HepG2 (cell line): Measurements from ENCODE around the gene LYZL1. TPM values are rescaled to one million over a fixed set of nuclear protein-coding genes. Genes with fewer than 3 reads are reported as not detected.

Source experiments
- ATAC-seq: fragments of 200-7000 bp; cut with Tn5 transposase; 3 replicates; pipeline ENCODE4 v1.9.1; 2020; ENCODE audit warnings: mild to moderate bottlenecking, moderate library complexity
- BruUV-seq: library from RNA; stranded (reverse); fragments of 400-500 nt; replicated peaks from 2 replicates; lab custom pipeline; 2021; lab: Mats Ljungman, UMichigan
- CTCF ChIA-PET: fragments of 300-600 bp; formaldehyde crosslinking; extraction: SDS; loops from one replicate; lab custom pipeline; 2021; ENCODE audit warnings: low total read pairs, inconsistent platforms, low intra/inter-chr PET ratio; lab: Yijun Ruan, JAX
- POLR2A ChIA-PET: fragments of 350-600 bp; sonication (Branson Sonifier 250); formaldehyde crosslinking; loops from one replicate; lab custom pipeline; 2020; ENCODE audit warnings: antibody characterized with exemption, inconsistent platforms; lab: Yijun Ruan, JAX
- DNase-seq: peaks from one replicate; pipeline ENCODE4 v3.0.0-alpha.2; 2015; ENCODE audit warnings: low spot score
- FAIRE-seq: peaks from 3 replicates; lab custom pipeline; 2011; peaks lifted over from hg19 to GRCh38; lab: Jason Lieb, UNC
- H2AFZ ChIP-seq: one replicate; pipeline ENCODE4 v1.6.1; 2011; ENCODE audit warnings: low read length, inconsistent platforms
- H3K27ac ChIP-seq: fragments of 300-600 bp; 3 replicates; pipeline ENCODE4 v1.8.0; 2011; ENCODE audit warnings: mixed run types, mild to moderate bottlenecking, mixed read lengths, low read length, inconsistent platforms; ENCODE audit not compliant: insufficient read depth; ENCODE audit errors: extremely low read length
- H3K27me3 ChIP-seq, 2 experiments: fragments of 200-600 bp in 1 of 2; 2 replicates in 1 of 2; 3 replicates in 1 of 2; pipeline versions ENCODE4 v1.6.0 to v1.8.0; 2011; ENCODE audit warnings: low read length in 2 of 2, mild to moderate bottlenecking in 2 of 2, moderate library complexity in 2 of 2, inconsistent platforms in 1 of 2; ENCODE audit not compliant: insufficient read depth in 2 of 2, control insufficient read depth in 1 of 2
- H3K36me3 ChIP-seq, 2 experiments: fragments of 200-600 bp in 1 of 2; replicated peaks in 1 of 2; 2 replicates in 1 of 2; 3 replicates in 1 of 2; pipeline versions ENCODE4 v1.5.1 to v1.8.0; 2011; ENCODE audit warnings: low read length in 2 of 2, inconsistent platforms in 1 of 2; ENCODE audit not compliant: insufficient read depth in 2 of 2, control insufficient read depth in 1 of 2
- H3K4me1 ChIP-seq: 2 replicates; pipeline ENCODE4 v1.5.1; 2012; ENCODE audit warnings: low read length, inconsistent platforms; ENCODE audit not compliant: insufficient read depth
- H3K4me2 ChIP-seq: 2 replicates; pipeline ENCODE4 v1.6.0; 2011; ENCODE audit warnings: low read depth, low read length, inconsistent platforms
- H3K4me3 ChIP-seq, 3 experiments: fragments of 200-600 bp in 1 of 3; sonication (generic), shearing (Covaris generic) in 1 of 3; replicated peaks in 1 of 3; 2 replicates each; pipeline ENCODE4 v1.5.1; 2011 to 2016; ENCODE audit warnings: low read length in 3 of 3, inconsistent platforms in 2 of 3, low read depth in 2 of 3, mild to moderate bottlenecking in 2 of 3, control low read depth in 1 of 3, mixed read lengths in 1 of 3; ENCODE audit not compliant: insufficient read depth in 1 of 3
- H3K79me2 ChIP-seq: one replicate; pipeline ENCODE4 v1.6.1; 2011; ENCODE audit warnings: low read length, inconsistent platforms; ENCODE audit not compliant: insufficient read depth
- H3K9ac ChIP-seq: 2 replicates; pipeline ENCODE4 v1.6.0; 2011; ENCODE audit warnings: mild to moderate bottlenecking, low read depth, low read length, inconsistent platforms; ENCODE audit not compliant: insufficient read depth
- H3K9me3 ChIP-seq: 2 replicates; pipeline ENCODE4 v1.5.1; 2012; ENCODE audit warnings: mild to moderate bottlenecking, low read length
- H4K20me1 ChIP-seq: 2 replicates; pipeline ENCODE4 v1.6.0; 2011; ENCODE audit warnings: inconsistent platforms, mild to moderate bottlenecking, low read length, moderate library complexity; ENCODE audit not compliant: insufficient read depth
- GATAD1 ChIP-seq: IDR thresholded peaks from 2 replicates; pipeline ENCODE4 v1.6.1; 2016; ENCODE audit warnings: missing genetic modification reagents, missing compliant biosample characterization
- GTF3A ChIP-seq: sonication (generic); formaldehyde crosslinking; conservative IDR thresholded peaks from 2 replicates; pipeline ENCODE4 v1.4.0; 2020; ENCODE audit warnings: mild to moderate bottlenecking, missing genetic modification reagents
- MTA1 ChIP-seq: sonication (generic); formaldehyde crosslinking; IDR thresholded peaks from 2 replicates; pipeline ENCODE4 v1.4.0; 2020; ENCODE audit warnings: missing genetic modification reagents, mild to moderate bottlenecking, borderline replicate concordance
- ZNF296 ChIP-seq: sonication (generic); formaldehyde crosslinking; conservative IDR thresholded peaks from 2 replicates; pipeline ENCODE4 v1.5.0; 2020; ENCODE audit warnings: mild to moderate bottlenecking, missing genetic modification reagents
- ZNF34 ChIP-seq: sonication (generic); formaldehyde crosslinking; IDR thresholded peaks from 2 replicates; pipeline ENCODE4 v1.4.0; 2020; ENCODE audit warnings: mild to moderate bottlenecking, missing genetic modification reagents, borderline replicate concordance
- ZNF672 ChIP-seq: sonication (generic); formaldehyde crosslinking; IDR thresholded peaks from 2 replicates; pipeline ENCODE4 v1.8.1; 2022; ENCODE audit warnings: missing genetic modification reagents
- ZNF720 ChIP-seq: sonication (generic); formaldehyde crosslinking; IDR thresholded peaks from 2 replicates; pipeline ENCODE4 v1.4.0; 2020; ENCODE audit warnings: missing genetic modification reagents
- WGBS: methylation state at CpG from one replicate; pipeline ENCODE4 v1.1.6; 2017; ENCODE audit warnings: low lambda C conversion rate; 5-methylcytosine and 5-hydroxymethylcytosine counted together
- in situ Hi-C: cut with HindIII; loops from 2 replicates; pipeline ENCODE4 v1.10.0; 2017; ENCODE audit warnings: low pct_unique_long_range_greater_than_20kb; ENCODE audit not compliant: extremely low pct_ligation_motif_present
- intact Hi-C: fragments of 100-400 bp; cut with micrococcal nuclease; formaldehyde crosslinking; loops from one replicate; pipeline ENCODE4 v1.10.0; 2022; ENCODE audit not compliant: unreplicated experiment
- polyA plus RNA-seq, 8 experiments: library from polyadenylated mRNA; depleted of rRNA in 3 of 8; stranded (reverse) in 7 of 8; unstranded in 1 of 8; fragments of >200 nt; fragmentation: Illumina TruSeq in 4 of 8; extraction: Trizol in 4 of 8; gene quantifications; 2 replicates each; pipeline versions ENCODE4 v1.2.1 to v1.2.3, GENCODE V29; 2011 to 2016; ENCODE audit warnings: low read depth in 4 of 8, missing spikeins in 1 of 8, mixed read lengths in 1 of 8; ENCODE audit not compliant: insufficient read depth in 1 of 8
- total RNA-seq, 5 experiments: library from RNA; depleted of rRNA; stranded (reverse); fragments of >200 nt; fragmentation: Illumina TruSeq; extraction: Trizol; gene quantifications; 2 replicates each; pipeline ENCODE4 v1.2.3, GENCODE V29; 2016; ENCODE audit warnings: low read depth in 1 of 5
- TF ChIP-seq, protein P1 (sequence below), 2 experiments: sonication (generic) in 1 of 2; formaldehyde crosslinking in 1 of 2; IDR thresholded peaks; 2 replicates each; pipeline versions ENCODE4 v1.6.1 to v1.9.0; 2014 to 2022; ENCODE audit warnings: antibody characterized with exemption in 1 of 2, borderline replicate concordance in 1 of 2, inconsistent platforms in 1 of 2, low read depth in 1 of 2, missing genetic modification reagents in 1 of 2
- TF ChIP-seq, protein P2 (sequence below): IDR thresholded peaks from 2 replicates; pipeline ENCODE4 v1.6.1; 2016; ENCODE audit warnings: missing compliant biosample characterization, missing genetic modification reagents, borderline replicate concordance
- TF ChIP-seq, protein P3 (sequence below): sonication (generic); formaldehyde crosslinking; conservative IDR thresholded peaks from 2 replicates; pipeline ENCODE4 v1.4.0; 2020; ENCODE audit warnings: mild to moderate bottlenecking, missing genetic modification reagents, moderate library complexity
- TF ChIP-seq, protein P4 (sequence below): sonication (generic); formaldehyde crosslinking; IDR thresholded peaks from 2 replicates; pipeline ENCODE4 v1.8.1; 2023; ENCODE audit warnings: missing genetic modification reagents, inconsistent platforms, borderline replicate concordance

The LYZL1 gene
- total and polyA plus RNA-seq, 2 of the 13 experiments (the other 11 are each of a cell fraction or from before 2014, with no cell fraction given), result not detected

DNA sequence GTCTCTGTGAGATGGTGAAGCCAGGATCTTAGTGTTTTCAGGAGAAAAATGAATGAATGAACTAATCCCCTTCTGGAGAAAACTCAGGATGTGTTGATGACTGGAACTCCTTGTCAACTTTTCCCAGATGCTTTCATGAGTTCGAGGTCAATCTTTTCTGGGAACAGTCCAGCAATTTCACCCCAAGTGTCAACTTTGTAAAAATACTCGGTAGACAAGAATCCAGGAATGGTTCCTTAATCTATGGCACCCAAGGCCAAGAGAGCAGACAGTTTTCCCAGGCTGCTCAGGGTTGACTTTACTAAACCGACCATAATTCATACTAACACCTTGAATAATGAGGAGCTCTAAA is 31.1 kb upstream of the LYZL1 start (continued):
- TF ChIP-seq, protein P1, sequence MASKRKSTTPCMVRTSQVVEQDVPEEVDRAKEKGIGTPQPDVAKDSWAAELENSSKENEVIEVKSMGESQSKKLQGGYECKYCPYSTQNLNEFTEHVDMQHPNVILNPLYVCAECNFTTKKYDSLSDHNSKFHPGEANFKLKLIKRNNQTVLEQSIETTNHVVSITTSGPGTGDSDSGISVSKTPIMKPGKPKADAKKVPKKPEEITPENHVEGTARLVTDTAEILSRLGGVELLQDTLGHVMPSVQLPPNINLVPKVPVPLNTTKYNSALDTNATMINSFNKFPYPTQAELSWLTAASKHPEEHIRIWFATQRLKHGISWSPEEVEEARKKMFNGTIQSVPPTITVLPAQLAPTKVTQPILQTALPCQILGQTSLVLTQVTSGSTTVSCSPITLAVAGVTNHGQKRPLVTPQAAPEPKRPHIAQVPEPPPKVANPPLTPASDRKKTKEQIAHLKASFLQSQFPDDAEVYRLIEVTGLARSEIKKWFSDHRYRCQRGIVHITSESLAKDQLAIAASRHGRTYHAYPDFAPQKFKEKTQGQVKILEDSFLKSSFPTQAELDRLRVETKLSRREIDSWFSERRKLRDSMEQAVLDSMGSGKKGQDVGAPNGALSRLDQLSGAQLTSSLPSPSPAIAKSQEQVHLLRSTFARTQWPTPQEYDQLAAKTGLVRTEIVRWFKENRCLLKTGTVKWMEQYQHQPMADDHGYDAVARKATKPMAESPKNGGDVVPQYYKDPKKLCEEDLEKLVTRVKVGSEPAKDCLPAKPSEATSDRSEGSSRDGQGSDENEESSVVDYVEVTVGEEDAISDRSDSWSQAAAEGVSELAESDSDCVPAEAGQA (IDR thresholded peaks at IDR 0.05; ENCODE audit: low read depth), result no peak
- TF ChIP-seq, protein P1 (CRISPR knock-in tag; IDR thresholded peaks at IDR 0.05; ENCODE audit: borderline replicate concordance), result no peak
- TF ChIP-seq MTA1 (CRISPR knock-in tag) (no peak), GTF3A (CRISPR knock-in tag) (no peak), ZNF672 (CRISPR knock-in tag) (no peak)
- TF ChIP-seq, protein P2, sequence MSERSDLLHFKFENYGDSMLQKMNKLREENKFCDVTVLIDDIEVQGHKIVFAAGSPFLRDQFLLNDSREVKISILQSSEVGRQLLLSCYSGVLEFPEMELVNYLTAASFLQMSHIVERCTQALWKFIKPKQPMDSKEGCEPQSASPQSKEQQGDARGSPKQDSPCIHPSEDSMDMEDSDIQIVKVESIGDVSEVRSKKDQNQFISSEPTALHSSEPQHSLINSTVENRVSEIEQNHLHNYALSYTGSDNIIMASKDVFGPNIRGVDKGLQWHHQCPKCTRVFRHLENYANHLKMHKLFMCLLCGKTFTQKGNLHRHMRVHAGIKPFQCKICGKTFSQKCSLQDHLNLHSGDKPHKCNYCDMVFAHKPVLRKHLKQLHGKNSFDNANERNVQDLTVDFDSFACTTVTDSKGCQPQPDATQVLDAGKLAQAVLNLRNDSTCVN (CRISPR knock-in tag), result no peak

DNA sequence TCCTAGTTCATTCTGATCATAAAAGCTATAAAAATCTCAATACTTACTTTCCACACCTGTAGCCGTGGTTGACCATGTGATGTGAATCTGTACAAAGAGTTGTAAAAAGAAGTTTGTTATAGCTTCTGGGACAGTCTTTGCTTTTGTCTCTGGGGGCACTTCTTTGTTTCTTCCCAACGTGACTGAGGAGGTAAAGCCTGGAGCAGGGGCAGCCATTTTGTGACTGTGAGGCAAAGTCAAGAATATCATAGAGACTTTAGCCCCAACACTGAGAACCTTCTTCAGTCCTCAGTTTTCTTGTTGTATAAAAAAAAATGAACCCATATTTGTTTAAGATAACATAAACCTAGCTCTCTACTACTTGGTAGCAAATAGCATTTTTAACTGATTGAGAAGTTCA is 29.4 kb upstream of the LYZL1 start:
- no peak overlapping the region for H3K4me3 ChIP-seq
- 0 out of 5 replicates have a peak, but pooled peaks cover 0 to 4% of the 10 kb centered on the region in 2 experiments for H3K27me3 ChIP-seq
- intact Hi-C loops (no loop called here), in situ Hi-C loops (no loop called here)
- POLR2A ChIA-PET, result no interaction called here
- WGBS, result 46% methylated on average over 2 of the region's 2 CpGs
- ATAC-seq, result no peak
- H3K36me3 ChIP-seq, result no peaks in the 10 kb centered on the region
- CTCF ChIA-PET, result no interaction called here
- H3K4me2 ChIP-seq, result no peak overlapping the region
- no peaks in the 10 kb centered on the region for H3K9me3 ChIP-seq
- no peak overlapping the region for H2AFZ ChIP-seq
- H4K20me1 ChIP-seq, result no peaks in the 10 kb centered on the region
- no peak overlapping the region for H3K27ac ChIP-seq
- H3K79me2 ChIP-seq, result no peaks in the 10 kb centered on the region
- H3K4me1 ChIP-seq, result peaks cover 24% of the 10 kb centered on the region
- no TSS peak for BruUV-seq
- DNase-seq, result no peak
- no peak overlapping the region for H3K9ac ChIP-seq
- FAIRE-seq, result no peak
- TF ChIP-seq ZNF296 (CRISPR knock-in tag) (no peak), ZNF34 (CRISPR knock-in tag) (no peak), ZNF720 (CRISPR knock-in tag) (no peak), GATAD1 (CRISPR knock-in tag) (no peak)
- TF ChIP-seq, protein P3, sequence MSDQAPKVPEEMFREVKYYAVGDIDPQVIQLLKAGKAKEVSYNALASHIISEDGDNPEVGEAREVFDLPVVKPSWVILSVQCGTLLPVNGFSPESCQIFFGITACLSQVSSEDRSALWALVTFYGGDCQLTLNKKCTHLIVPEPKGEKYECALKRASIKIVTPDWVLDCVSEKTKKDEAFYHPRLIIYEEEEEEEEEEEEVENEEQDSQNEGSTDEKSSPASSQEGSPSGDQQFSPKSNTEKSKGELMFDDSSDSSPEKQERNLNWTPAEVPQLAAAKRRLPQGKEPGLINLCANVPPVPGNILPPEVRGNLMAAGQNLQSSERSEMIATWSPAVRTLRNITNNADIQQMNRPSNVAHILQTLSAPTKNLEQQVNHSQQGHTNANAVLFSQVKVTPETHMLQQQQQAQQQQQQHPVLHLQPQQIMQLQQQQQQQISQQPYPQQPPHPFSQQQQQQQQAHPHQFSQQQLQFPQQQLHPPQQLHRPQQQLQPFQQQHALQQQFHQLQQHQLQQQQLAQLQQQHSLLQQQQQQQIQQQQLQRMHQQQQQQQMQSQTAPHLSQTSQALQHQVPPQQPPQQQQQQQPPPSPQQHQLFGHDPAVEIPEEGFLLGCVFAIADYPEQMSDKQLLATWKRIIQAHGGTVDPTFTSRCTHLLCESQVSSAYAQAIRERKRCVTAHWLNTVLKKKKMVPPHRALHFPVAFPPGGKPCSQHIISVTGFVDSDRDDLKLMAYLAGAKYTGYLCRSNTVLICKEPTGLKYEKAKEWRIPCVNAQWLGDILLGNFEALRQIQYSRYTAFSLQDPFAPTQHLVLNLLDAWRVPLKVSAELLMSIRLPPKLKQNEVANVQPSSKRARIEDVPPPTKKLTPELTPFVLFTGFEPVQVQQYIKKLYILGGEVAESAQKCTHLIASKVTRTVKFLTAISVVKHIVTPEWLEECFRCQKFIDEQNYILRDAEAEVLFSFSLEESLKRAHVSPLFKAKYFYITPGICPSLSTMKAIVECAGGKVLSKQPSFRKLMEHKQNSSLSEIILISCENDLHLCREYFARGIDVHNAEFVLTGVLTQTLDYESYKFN, result no peak
- TF ChIP-seq, protein P4, sequence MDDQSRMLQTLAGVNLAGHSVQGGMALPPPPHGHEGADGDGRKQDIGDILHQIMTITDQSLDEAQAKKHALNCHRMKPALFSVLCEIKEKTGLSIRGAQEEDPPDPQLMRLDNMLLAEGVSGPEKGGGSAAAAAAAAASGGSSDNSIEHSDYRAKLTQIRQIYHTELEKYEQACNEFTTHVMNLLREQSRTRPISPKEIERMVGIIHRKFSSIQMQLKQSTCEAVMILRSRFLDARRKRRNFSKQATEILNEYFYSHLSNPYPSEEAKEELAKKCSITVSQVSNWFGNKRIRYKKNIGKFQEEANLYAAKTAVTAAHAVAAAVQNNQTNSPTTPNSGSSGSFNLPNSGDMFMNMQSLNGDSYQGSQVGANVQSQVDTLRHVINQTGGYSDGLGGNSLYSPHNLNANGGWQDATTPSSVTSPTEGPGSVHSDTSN (CRISPR knock-in tag), result no peak
